OCI-LY1 (cell line): ENCODE results near the gene RTP5.

Experiments
- H2AFZ ChIP-seq: fragments of 200-600 bp; sonication (generic), shearing (Covaris generic); 2 replicates; pipeline ENCODE4 v1.6.0; 2014; ENCODE audit warnings: antibody characterized with exemption, mild to moderate bottlenecking, low read length
- H3F3A ChIP-seq: fragments of 200-600 bp; sonication (generic), shearing (Covaris generic); 2 replicates; pipeline ENCODE4 v1.6.0; 2014; ENCODE audit warnings: mild to moderate bottlenecking, antibody characterized with exemption, low read length, moderate library complexity; ENCODE audit not compliant: insufficient read depth
- H3K27ac ChIP-seq: fragments of 200-600 bp; sonication (generic); 2 replicates; pipeline ENCODE4 v1.5.1; 2014; ENCODE audit warnings: low read length, mixed run types, mild to moderate bottlenecking, low read depth; ENCODE audit not compliant: poor library complexity, severe bottlenecking
- H3K27me3 ChIP-seq: fragments of 200-600 bp; sonication (generic); 2 replicates; pipeline ENCODE4 v1.6.0; 2014; ENCODE audit warnings: antibody characterized with exemption, mild to moderate bottlenecking, low read length, moderate library complexity; ENCODE audit not compliant: insufficient read depth
- H3K36me3 ChIP-seq: fragments of 200-600 bp; sonication (generic); 2 replicates; pipeline ENCODE4 v1.6.1; 2014; ENCODE audit warnings: mild to moderate bottlenecking, antibody characterized with exemption, low read length, moderate library complexity, mixed read lengths; ENCODE audit not compliant: insufficient read depth
- H3K4me1 ChIP-seq: fragments of 200-600 bp; sonication (generic); 2 replicates; pipeline ENCODE4 v1.5.1; 2014; ENCODE audit warnings: mild to moderate bottlenecking, low read length, moderate library complexity; ENCODE audit not compliant: insufficient read depth, severe bottlenecking
- H3K4me2 ChIP-seq: fragments of 200-600 bp; sonication (generic), shearing (Covaris generic); 2 replicates; pipeline ENCODE4 v1.6.1; 2014; ENCODE audit warnings: low read length
- H3K4me3 ChIP-seq: fragments of 200-600 bp; sonication (generic); 2 replicates; pipeline ENCODE4 v1.5.1; 2014; ENCODE audit warnings: low read length, low read depth, mild to moderate bottlenecking, mixed read lengths; ENCODE audit not compliant: poor library complexity, severe bottlenecking
- H3K79me2 ChIP-seq: fragments of 200-600 bp; shearing (Covaris generic); 2 replicates; pipeline ENCODE4 v1.6.1; 2016; ENCODE audit warnings: mixed run types, low read length, mixed read lengths; ENCODE audit not compliant: insufficient read depth
- H3K9ac ChIP-seq: fragments of 200-600 bp; sonication (generic), shearing (Covaris generic); 2 replicates; pipeline ENCODE4 v1.6.1; 2014; ENCODE audit warnings: mild to moderate bottlenecking, low read length, mixed read lengths
- H3K9me2 ChIP-seq: fragments of 200-600 bp; sonication (generic), shearing (Covaris generic); 2 replicates; pipeline ENCODE4 v1.6.1; 2014; ENCODE audit warnings: low read depth, mild to moderate bottlenecking, low read length, mixed read lengths
- H3K9me3 ChIP-seq: fragments of 200-600 bp; shearing (Covaris generic); 2 replicates; pipeline ENCODE4 v1.6.1; 2014; ENCODE audit warnings: low read length, mixed read lengths
- H4K20me1 ChIP-seq: fragments of 200-600 bp; sonication (generic), shearing (Covaris generic); 2 replicates; pipeline ENCODE4 v1.6.0; 2016; ENCODE audit warnings: mild to moderate bottlenecking, low read length; ENCODE audit not compliant: insufficient read depth
- CTCF ChIP-seq: fragments of 200-600 bp; sonication (generic), shearing (Covaris generic); IDR thresholded peaks from 2 replicates; pipeline ENCODE4 v1.5.1; 2017; ENCODE audit warnings: mild to moderate bottlenecking, antibody characterized with exemption, low read length, moderate library complexity, mixed read lengths
- EZH2 ChIP-seq: fragments of 200-600 bp; sonication (generic), shearing (Covaris generic); IDR thresholded peaks from 2 replicates; pipeline ENCODE4 v1.8.0; 2017; ENCODE audit warnings: borderline replicate concordance, mixed run types, mild to moderate bottlenecking, antibody characterized with exemption, low read length, moderate library complexity, mixed read lengths

The RTP5 gene

DNA sequence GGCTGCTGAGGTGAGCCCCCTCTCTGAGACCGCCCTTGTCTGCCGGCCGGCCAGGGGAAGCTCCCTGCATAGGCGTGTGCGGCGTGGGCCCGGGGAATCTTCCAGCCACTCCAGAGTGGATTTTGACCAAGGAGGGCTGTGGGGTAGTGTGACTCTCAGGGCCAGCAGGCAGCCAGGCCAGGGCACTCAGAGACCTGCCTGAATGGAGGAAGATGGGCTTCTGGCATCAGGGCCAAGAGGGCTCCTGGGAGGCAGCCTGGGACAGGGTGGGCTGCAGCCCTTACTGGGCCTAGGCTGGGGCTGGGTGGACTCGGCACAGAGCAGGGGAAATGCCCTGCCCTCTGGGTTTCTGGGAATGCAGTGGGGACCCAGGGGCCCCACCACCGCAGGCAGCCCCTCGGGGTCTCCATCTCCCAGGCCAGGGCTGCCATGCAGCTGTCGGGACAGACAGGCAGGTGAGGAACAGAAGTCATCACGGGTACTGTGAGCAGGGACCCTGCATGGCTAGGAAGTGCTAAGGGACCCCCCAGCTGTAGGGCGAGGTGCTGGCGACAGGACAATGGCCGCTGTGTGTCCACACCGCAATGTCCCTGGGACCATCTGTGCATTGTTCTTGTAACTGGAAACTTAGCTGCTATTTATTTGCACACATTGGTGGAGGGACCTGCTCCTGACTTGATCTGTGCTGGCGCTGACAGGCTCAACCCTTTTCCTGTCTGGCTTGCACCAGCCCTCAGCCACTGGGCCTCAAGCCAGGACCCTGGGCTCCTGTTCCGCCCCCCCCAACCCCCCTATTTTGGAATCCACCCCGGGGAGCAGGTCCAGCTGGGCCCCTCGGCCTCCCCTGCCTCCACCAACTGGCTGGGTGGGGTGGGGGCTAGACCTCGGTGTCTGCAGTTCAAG, 14.9 kb upstream of the RTP5 start:
- Histone ChIP-seq H3K9me2 (no peaks in the 10 kb centered on the region), H3K9me3 (no peaks in the 10 kb centered on the region), H4K20me1 (no peaks in the 10 kb centered on the region), H3K9ac (no peak overlapping the region), H3K27ac (no peak overlapping the region), H3K4me1 (peaks cover 7% of the 10 kb centered on the region), H3K27me3 (0 out of 2 replicates have a peak, but pooled peaks cover 5% of the 10 kb centered on the region), H3F3A (no peaks in the 10 kb centered on the region), H3K36me3 (no peaks in the 10 kb centered on the region), H2AFZ (no peak overlapping the region), H3K4me3 (no peak overlapping the region), H3K79me2 (no peaks in the 10 kb centered on the region), H3K4me2 (no peak overlapping the region)
- TF ChIP-seq EZH2: no peak
- no peak for TF ChIP-seq CTCF

DNA sequence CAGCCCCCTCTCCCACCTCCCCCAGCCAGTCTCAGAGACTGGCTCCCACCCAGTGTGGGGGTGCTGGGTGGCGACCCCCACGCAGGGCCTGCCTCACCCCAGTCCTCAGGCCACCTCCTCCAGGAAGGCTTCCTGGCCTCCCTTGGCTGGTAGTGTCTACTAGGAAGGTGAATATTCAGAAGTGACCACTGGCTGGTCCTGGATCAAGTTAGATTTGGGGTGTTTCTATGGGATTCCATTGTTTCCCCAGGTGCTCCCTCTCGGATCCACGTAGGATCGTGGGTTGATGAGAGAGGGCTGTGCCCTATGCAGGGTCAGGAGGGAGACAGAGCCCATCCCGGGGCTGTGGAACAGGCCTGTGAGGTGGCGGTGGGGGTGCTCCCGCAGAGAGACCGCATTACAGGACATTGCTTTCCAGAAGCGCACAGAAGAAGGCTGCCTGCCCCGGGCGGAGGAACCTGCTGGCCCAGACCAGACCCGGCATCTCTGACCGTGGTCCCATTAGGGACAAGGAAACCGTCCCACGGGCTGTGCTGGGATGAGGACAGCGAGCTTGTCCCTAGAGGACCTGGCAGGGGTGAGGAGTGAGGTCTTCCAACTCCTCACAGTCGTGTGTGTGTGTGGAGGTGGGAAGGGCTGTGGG, 14.2 kb upstream of the RTP5 start:
- H3K4me2 ChIP-seq: no peak overlapping the region
- 0 out of 2 replicates have a peak, but pooled peaks cover 5% of the 10 kb centered on the region for H3K27me3 ChIP-seq
- no peak overlapping the region for H3K4me3 ChIP-seq
- H3K9me3 ChIP-seq: no peaks in the 10 kb centered on the region
- no peak overlapping the region for H3K9ac ChIP-seq
- H3K36me3 ChIP-seq: no peaks in the 10 kb centered on the region
- H3K27ac ChIP-seq: no peak overlapping the region
- no peak overlapping the region for H2AFZ ChIP-seq
- no peaks in the 10 kb centered on the region for H3F3A ChIP-seq
- H3K9me2 ChIP-seq: no peaks in the 10 kb centered on the region
- no peaks in the 10 kb centered on the region for H3K79me2 ChIP-seq
- H4K20me1 ChIP-seq: no peaks in the 10 kb centered on the region
- TF ChIP-seq CTCF: no peak
- no peak for TF ChIP-seq EZH2
- peaks cover 14% of the 10 kb centered on the region for H3K4me1 ChIP-seq

DNA sequence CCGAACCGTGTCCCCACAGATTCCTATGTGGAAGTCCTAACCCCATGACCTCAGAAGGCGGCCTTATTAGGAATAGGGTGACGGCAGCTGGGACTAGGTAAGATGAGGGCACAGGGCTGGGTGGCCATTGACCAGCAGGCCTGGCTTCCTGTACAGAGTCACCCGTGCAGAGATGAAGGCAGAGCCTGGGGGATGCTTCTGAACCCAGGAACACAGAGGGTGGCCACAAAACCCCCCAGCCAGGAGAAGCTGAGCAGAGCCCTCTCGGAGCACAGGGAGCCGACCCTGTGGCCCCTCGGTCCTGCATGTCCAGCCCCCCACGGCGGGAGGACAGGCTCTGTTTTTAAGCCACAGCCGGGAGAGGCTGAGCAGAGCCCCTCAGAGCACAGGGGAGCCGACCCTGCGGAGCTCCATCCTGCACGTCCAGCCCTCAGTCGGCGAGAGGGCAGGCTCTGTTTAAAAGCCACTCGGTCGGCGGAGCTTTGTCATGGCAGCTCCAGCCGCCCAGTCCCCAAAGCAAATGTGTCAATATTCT, 13.6 kb upstream of the RTP5 start:
- TF ChIP-seq EZH2 (no peak), CTCF (no peak)
- Histone ChIP-seq H3K27ac (no peak overlapping the region), H3K4me3 (no peak overlapping the region)

More for the DNA sequence above, 13.6 kb upstream of the RTP5 start:
- H3K9me2 ChIP-seq: no peaks in the 10 kb centered on the region
- H3K79me2 ChIP-seq: no peaks in the 10 kb centered on the region
- H3K9ac ChIP-seq: no peak overlapping the region
- H2AFZ ChIP-seq: no peak overlapping the region
- peaks cover 16% of the 10 kb centered on the region for H3K4me1 ChIP-seq
- H3F3A ChIP-seq: no peaks in the 10 kb centered on the region
- H3K27me3 ChIP-seq: 0 out of 2 replicates have a peak, but pooled peaks cover 5% of the 10 kb centered on the region
- no peaks in the 10 kb centered on the region for H3K36me3 ChIP-seq
- H4K20me1 ChIP-seq: no peaks in the 10 kb centered on the region
- no peaks in the 10 kb centered on the region for H3K9me3 ChIP-seq
- no peak overlapping the region for H3K4me2 ChIP-seq
